ENCODE data around the gene HIF1A.

DNA sequence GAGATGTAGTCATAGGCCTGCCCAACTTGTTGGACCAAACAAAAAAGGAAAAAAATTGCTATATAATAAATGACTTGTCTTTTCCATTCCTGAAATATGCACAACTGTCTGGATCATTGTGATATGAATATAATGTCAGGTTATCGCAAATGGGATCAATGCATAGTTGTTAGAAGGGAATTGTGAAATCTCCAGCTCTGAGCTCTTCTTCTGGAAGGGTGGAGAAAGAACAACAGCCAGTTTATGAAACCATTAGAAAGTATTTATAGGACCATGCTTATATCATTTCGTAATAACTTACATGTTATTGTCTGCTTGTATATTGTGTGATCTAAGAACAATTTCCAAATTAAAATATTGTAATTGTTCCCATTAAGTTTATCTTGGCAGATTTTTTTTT is 35.7 kb upstream of the HIF1A start:
- TF ChIP-seq, protein P1, sequence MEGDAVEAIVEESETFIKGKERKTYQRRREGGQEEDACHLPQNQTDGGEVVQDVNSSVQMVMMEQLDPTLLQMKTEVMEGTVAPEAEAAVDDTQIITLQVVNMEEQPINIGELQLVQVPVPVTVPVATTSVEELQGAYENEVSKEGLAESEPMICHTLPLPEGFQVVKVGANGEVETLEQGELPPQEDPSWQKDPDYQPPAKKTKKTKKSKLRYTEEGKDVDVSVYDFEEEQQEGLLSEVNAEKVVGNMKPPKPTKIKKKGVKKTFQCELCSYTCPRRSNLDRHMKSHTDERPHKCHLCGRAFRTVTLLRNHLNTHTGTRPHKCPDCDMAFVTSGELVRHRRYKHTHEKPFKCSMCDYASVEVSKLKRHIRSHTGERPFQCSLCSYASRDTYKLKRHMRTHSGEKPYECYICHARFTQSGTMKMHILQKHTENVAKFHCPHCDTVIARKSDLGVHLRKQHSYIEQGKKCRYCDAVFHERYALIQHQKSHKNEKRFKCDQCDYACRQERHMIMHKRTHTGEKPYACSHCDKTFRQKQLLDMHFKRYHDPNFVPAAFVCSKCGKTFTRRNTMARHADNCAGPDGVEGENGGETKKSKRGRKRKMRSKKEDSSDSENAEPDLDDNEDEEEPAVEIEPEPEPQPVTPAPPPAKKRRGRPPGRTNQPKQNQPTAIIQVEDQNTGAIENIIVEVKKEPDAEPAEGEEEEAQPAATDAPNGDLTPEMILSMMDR (IDR thresholded peaks at IDR 0.05) = no peak
- no peak for TF ChIP-seq POLR2A (IDR thresholded peaks at IDR 0.05)

Data from heart left ventricle (tissue), 13 donors.